GM21737 (cell line): ENCODE results near the gene CCDC178.
"Not testable (repeated sequence)": the region's sequence is repeated elsewhere in the genome, so short reads cannot be mapped to it uniquely, and the experiment has no call there.

ENCODE experiments used
- ATAC-seq: cut with Tn5 transposase; IDR thresholded peaks from one replicate; pipeline ENCODE4 v1.9.1; 2021; ENCODE audit warnings: mild to moderate bottlenecking, moderate library complexity; ENCODE audit not compliant: unreplicated experiment

Gene CCDC178

DNA sequence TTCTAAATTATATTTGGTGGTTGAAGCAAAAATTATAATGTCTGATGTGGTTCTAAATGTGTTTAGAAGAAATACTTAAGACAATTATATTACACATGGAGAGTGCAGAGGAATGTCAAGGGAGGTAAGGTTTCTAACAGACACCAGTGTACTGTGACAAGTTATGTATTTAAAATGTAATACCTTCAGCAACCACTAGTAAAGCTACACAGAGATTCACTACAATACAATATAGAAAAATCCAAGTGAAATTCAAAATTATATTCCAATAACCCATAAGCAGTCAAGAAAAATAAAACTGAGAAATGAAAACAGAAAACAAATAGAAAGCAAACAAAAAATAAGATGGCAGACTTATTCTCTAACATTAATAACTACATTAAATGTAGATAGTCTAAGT lies 418.2 kb downstream of the CCDC178 start:
- ATAC-seq = no peak

DNA sequence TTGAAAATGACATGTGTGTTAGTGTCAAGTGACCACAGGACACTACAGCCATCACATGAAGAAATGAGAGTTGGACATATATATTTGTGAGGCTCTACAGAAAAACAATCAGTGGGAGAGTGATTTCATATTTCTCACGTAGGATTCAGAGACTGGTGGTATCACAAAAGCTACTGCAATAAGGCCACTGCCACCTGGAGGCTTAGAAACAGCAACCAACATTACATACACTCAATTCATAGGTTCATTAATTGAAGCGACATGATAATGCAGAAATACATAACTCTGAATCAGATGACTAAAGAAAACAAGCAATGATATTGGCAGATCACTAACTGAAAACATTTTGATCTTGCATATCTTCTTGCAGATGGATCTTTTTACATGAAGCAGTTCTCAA lies 419.6 kb downstream of the CCDC178 start:
- no peak for ATAC-seq

DNA sequence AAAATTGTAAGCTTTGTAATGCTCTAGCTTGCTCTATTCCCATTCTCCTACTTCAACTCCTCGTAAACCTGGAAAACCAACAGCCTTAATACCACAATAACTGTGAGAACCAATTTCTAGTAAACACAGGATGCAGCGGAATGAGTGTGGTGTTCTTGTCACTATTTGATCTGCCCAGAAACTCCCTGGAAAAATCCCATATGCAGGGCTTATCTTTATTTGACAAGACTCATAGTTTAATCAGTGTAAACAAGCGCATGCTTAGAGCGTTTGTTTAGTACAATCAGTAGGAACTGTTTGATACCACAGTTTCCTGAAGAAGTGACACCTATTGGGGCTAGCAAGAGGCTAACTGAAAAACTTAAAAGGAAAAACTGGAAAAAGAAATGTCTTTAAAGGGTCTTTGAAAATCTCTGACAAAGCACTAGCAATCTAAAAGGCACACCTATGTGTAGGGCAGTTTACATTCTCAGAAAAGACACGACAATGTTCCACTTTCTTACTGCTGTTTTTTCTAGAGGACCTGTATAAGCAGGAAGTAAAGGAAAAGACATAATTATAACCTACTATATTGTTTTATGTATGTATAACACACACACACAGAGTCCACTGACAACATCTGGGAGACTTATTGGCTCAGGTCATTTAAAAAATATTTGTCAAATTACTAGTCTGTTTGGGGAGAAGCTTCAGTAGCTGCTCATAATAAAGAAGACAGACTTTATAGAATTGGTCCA lies 426.3 kb downstream of the CCDC178 start:
- ATAC-seq = no peak

DNA sequence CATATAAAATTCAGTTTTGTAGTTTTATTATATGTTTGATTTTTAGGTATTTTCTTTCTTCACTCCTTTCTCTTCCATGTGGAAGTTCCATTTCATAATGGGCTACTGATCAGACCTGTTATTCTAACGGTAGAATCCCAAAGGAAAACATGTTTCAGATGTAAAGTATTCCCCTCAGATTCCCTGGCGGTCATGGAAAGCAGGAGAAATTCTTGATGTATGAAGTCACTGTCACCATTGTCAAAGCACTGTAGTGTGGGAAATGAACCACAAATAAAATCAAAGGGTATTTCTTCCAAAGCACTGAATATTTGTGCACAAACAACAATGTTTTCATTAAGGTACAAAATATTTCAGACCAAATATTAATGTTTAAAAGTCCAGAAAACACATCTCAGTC lies 430.4 kb downstream of the CCDC178 start:
- no peak for ATAC-seq

DNA sequence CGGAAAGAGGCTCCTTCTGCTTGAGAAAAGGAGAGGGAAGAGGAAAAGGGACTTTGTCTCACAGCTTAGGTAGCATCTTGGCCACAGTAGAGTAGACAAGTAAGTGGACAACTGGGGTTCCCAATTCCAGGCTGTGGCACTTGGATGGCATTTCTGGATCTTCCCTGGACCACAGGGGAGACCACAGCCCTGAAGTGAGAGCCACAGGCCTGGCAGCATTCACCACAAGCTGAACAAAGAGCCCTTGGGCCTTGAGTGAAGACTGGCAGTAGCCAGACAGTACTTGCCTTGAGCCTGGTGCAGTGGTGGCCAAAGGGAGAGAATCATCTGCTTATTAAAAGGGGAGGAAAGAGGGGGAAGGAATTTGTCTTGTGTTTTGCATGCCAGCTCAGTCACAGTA lies 441.6 kb downstream of the CCDC178 start:
- ATAC-seq = no peak

DNA sequence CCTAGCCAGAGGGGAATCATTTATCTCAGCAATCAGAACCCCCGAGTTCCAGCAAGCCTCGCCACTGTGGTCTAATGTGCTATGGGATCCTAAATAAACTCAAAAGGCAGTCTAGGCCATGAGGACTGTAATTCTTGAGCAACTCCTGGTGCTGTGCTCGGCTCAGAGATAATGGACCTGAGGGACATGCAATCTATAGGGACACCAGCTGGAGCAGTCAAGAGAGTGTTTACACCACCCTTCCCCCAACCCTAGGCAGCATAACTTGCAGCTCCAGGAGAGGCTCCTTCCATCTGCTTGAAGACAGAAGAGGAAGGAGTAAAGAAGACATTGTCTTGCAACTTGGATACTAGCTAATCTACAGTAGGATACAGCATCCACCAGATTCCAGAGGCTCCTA lies 442.2 kb downstream of the CCDC178 start:
- no peak for ATAC-seq

DNA sequence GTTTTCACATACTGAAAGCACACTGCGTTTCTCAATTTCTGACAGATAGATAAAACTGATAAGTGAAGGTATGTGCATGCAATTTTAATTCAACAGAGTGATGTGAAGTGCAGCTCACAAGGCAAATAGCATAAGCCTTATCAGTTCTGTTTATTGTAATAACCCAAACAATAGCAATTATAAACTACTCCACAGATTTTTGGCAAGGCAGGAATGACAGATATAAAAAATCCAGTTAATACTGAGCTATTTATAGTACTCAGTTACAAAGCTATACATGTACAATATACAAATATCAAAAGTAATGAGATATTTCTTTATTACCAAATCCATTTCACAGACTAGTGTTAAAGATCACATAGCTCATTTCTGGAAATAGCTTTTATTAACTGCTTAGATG lies 456.8 kb downstream of the CCDC178 start:
- ATAC-seq = no peak

DNA sequence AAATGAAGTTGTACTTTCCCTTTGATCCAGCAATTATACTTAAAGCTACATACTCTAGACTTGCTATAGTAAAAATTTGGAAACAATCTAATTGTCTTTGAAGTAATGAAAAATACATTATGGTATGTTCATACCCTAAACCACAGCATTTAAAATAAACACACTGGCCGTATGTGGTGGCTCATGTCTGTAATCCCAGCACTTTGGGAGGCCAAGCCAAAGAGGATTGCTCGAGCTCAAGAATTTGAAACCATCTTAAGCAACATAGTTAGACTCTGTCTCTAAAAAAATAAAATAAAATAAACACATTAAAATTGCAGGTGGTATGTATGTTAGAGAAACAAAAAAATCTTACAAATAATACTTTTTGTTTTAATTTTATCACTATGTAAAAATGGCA lies 459.6 kb downstream of the CCDC178 start:
- ATAC-seq = no peak

DNA sequence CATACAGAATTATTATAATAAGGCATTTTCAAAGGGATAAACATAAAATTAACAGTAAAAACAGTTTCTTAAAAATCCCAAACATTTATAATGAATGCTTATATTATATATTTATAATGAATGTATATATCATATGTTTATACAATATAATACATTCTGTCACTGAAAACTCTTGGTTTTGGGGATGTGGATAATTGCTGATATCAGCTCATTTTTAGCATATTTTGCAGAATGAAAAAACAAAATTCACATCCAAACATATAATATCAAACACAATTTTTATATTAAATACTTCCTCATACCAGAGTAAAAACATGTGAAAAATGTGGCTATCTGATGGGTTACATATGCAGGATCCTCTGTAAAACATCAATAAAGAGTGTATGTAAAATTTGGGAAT lies 465.0 kb downstream of the CCDC178 start:
- no peak for ATAC-seq

DNA sequence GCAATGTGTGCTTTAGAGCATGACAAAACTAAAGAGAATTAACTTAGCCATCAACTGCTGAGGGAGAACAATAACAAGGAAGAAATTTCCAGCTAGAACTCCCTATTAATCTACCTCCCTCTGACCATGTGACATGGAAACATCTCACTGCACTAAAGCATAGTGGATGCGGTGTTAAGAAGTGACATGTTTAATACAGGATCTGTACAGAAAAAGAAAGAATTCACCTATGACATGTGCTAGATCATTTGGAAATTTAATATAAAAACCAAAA lies 465.4 kb downstream of the CCDC178 start:
- ATAC-seq = no peak

DNA sequence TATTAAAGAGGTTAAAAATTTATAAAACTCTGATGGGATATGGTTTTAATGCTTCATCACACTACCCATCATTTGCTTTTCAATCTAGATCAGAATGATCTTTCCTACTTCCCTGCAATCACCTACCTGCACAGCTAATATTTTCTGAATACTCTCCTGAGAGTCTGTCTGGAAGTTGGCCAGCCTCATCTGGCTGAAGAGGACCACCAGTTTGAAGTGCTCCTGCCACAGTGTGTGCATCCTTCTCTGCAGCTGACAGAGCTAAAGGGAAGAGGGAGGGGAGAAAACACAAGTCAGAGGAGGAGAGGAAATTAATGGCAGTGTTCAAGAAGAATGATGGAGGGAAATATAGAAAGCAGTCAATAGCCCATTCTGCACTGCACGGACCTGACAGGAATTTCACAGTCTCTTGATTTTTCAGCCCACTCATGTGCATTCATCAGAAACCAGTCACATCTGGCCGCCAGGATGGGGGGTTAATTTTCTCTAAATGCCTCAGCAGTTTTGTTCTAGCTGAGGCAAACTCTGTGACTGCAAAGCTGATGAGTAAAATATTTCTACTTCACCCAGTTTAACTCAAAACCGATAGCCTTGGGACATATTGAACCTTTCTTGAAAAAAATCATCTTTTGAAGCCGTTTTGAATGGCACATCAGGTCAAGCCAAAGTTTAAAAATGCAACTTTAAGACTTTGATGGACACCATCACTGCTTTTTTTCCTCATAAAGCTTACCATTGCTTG lies 465.9 kb downstream of the CCDC178 start:
- ATAC-seq = peak; percentile 65

DNA sequence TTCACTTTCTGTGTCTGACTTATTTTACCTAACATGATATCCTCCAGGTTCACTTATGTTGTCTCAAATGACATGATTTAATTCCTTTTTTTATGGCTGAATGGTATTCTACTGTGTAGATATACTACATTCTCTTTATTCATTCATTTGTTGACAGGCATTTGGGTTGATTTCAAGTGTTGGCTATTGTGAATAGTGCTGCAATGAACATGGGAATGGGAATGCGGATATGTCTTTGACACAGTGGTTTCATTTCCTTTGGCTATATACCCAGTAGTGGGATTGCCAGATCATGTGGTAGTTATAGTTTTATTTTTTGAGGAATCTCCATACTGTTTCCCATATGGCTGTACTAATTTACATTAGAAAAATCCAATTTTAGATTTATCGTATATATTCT lies 472.3 kb downstream of the CCDC178 start:
- no peak for ATAC-seq

DNA sequence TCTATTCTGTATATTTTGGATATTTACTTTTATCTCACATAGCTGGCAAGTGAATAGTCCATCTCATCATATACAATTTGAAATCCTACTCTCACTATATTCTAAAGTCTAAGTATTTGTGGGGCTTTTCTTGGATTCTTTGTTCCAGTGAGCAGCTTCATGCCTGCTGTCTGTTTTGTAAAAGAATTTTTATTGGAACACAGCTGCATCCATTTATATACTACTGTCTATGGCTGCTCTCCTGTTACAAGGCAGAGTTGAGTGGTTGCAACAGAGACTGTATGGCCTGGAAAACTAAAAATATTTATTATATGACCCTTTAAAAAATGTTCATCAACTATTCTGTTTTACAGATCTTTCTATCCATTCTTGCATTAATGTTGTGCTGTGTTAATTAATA lies 474.4 kb downstream of the CCDC178 start:
- no peak for ATAC-seq

DNA sequence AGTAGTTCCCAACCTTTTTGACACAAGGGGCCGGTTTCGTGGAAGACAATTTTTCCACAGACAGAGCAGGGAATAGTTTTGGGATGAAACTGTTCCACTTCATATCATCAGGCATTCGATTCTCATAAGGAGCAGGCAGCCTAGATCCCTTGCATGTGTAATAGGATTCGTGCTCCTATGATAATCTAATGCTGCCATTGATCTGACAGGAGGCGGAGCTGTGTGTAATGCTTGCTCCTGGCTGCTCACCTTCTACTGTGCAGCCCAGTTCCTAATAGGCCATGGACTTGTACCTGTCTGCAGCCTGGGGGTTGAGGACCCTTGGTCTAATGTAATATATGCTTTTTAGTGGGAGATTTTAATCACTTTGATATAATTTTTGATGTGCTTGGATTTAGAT lies 479.0 kb downstream of the CCDC178 start:
- ATAC-seq = no peak

DNA sequence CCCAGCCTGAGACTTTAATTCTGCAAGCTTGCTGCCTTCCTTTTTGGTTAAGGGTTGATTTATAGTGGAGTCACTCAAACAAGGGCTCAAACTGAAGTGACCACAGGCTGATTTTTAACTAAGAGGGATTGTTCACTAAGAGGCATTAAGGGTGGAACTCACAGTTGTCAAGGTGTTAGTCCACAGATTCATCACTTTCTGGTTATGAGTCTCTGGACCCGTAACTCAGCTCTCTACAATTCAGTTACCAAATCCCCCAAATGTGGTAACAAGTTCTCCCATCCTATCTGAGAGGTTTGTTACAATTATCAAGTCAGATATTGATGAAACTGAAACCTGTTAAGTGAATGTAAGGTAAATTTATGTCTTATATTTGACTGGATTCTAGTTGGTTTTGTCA lies 481.8 kb downstream of the CCDC178 start:
- ATAC-seq = no peak

DNA sequence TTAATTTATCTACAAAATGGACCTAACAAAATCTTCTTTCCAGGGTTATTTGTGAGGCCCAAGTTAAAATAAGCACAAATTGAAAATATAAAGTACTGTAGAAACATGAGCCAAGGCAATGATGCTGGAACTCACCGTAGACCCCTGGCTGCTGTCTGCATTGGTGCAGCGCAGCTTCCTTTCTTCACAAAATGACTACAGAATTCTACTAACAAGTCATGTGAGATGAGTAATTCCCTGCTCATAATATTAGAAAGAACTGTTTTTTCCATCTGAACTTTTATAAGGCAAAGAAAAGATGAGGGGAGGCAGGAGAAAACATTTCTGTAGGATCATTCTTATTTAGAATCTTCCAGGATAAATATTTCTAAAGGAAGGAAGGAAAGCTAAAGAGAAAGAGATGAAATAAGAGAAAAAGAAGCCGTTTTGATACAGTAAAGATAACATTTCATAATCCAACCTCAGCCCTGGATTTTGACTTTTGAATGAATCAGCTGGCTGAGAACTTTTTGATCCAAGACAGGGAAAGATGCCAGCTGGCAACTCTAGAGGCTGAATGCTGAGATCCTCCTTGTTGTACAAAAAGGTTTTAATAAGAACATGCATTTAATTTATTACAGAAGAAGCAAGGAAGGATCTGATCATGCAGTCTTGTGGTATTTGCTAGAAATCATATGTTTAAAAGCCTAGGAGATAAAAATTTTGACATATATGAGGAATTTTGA lies 483.8 kb downstream of the CCDC178 start:
- ATAC-seq = no peak

DNA sequence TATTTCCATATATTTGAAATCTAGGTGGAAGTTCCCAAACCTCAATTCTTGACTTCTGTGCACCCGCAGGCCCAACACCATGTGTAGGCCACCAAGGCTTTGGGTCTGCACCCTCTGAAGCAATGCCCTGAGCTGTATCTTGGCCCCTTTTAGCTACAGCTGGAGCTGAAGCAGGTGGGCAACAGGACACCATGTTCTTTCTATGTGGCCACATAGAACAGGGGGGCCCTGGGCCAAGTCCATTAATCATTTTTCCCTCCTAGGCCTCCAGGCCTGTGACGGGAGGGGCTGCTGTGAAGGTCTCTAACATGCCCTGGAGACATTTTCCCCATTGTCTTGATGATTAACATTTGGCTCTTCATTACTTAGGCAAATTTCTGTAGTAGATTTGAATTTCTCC lies 488.2 kb downstream of the CCDC178 start:
- not testable (repeated sequence) for ATAC-seq

DNA sequence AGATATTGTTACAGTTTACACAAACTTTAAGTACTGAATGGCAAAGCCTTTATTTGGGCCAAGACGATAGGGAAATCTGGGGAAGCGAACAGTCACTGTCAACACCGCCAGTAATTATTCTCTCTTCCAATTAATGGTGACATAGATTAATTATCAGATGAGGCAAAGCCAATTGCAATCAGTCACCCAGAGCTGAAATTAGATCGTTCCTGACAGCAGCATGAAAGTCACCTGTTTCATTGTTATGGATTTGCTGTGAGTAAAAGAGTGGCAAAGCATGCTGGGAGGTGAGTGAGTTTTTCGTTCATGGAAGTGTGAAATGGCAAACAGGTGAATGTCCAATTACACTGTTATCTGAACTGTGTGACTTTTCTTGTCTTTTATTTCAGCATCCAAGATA lies 502.9 kb downstream of the CCDC178 start:
- no peak for ATAC-seq

DNA sequence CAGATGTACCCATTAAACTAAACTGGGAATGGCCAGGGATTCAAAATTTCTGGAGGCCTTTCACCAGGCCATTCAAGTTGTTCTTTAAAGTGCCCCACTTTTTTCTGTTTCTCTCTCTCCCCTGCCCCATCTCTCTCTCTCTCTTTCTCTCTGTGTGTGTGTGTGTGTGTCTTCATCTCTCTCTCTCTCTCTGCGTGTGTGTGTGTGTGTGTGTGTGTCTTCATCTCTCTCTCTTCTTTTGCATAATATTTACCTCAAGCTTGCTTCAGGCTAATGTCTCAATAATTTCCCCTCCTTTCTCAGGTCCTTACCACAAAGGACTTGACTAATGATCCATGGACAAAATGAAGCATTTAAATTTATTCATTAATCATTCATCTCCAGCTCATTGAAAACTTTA lies 503.5 kb downstream of the CCDC178 start:
- ATAC-seq = no peak

DNA sequence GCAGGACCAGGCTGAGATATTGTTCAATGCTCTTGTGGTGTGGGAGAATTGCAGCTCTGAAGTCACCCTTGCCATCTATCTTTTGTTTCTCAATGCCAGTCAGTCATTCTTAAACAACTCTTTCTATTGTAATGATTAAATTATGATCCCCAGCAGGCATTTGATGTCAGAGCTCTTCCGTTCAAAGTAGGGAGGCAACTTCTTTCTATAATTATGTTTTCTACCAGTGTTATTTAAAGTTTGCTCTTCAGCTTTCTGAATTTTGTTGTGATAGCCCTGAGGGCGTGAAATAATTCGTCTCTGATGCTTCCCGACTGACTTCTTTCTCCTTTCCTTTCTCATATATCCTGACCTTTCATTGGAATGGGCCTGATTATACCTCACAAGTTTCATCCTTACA lies 506.3 kb downstream of the CCDC178 start:
- ATAC-seq = no peak

DNA sequence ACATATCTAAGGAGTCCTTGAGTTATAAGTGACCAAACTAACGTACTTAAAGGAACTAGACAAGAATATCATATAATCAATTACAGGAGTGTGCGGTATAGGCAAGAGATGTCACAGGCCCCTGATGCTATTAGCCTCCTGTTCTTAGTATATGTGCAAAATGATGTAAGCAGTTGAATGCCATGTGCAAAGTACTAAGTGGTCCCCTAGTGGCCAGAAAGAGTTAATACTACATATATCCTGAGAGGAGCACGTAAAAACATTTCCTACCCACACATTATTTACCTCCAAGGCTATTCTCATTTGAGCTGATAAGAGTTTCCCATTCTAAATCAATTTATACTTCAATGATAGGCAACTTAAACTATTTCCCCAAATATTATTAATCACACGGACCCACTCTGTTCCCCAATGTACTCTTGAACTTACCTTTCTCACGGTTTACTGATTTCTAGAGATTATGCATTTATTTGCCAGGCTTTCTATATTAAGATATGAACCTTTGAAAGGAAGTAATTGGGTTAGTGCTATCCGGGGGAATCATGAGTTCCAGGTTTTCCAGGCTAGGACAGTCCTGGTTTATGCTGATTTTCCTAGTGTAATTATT lies 509.7 kb downstream of the CCDC178 start:
- ATAC-seq = peak; percentile 99

DNA sequence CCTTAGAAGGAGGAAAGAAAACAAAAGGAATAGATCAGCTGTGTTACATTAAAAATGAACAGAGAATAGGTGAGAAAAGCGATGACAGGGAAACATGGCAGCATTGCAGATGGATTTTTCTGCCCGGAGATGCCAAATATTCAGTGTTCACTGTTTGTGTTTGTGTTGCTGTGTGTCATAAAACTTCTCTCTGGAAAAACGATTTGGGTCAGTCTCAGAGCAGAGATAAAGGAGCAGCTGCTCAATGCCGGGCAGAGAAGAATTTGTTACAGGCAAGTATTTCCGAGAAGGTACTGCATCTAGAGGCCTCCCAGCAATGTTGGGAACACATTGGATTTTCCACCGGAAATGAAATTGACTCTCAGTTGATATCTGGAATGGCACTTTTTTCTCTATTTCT lies 511.3 kb downstream of the CCDC178 start:
- no peak for ATAC-seq
